GM12874 (cell line): ENCODE data around the gene CALD1.

ENCODE experiments used
- TF ChIP-seq, protein P1 (sequence below): IDR thresholded peaks from 2 replicates; pipeline ENCODE4 v1.5.1; 2011; ENCODE audit warnings: low read depth, mild to moderate bottlenecking, control low read depth, low read length, moderate library complexity; ENCODE audit not compliant: insufficient read depth

CALD1 gene

DNA sequence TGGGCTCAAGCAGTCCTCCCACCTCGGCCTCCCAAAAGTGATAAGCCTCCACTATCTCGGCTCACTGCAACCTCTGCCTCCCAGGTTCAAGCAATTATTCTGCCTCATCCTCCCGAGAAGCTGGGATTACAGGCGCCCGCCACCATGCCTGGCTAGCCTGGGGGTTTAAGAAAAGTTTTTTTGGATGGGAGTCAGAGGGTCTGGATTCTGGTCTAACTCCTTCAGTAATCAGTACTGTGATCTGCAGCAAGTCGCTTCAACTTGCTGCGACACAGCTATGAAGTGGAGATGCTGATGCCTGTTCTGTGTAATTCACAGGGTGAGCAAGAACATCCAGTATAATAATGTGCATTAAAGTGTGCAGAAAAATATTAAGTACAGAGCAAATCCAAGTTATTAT lies 118.5 kb downstream of the CALD1 start:
- TF ChIP-seq, protein P1, sequence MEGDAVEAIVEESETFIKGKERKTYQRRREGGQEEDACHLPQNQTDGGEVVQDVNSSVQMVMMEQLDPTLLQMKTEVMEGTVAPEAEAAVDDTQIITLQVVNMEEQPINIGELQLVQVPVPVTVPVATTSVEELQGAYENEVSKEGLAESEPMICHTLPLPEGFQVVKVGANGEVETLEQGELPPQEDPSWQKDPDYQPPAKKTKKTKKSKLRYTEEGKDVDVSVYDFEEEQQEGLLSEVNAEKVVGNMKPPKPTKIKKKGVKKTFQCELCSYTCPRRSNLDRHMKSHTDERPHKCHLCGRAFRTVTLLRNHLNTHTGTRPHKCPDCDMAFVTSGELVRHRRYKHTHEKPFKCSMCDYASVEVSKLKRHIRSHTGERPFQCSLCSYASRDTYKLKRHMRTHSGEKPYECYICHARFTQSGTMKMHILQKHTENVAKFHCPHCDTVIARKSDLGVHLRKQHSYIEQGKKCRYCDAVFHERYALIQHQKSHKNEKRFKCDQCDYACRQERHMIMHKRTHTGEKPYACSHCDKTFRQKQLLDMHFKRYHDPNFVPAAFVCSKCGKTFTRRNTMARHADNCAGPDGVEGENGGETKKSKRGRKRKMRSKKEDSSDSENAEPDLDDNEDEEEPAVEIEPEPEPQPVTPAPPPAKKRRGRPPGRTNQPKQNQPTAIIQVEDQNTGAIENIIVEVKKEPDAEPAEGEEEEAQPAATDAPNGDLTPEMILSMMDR, result no peak

DNA sequence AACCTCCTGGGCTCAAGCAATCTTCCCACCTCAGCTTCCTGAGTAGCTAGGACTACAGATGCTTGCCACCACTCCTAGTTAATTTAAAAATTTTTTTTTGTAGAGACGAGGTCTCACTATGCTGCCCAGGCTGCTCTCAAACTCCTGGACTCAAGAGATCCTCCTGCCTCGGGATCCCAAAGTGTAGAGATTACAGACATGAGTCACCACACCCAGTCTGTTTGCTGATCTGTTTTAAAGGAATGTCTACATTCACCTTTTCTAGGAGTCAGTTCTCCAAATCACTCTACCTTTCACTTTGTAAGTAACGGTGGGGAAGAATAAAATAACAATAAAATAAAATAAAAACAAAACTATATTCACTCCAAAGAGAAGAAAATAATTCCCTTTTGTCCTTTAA lies 120.3 kb downstream of the CALD1 start:
- TF ChIP-seq, protein P1, result no peak

DNA sequence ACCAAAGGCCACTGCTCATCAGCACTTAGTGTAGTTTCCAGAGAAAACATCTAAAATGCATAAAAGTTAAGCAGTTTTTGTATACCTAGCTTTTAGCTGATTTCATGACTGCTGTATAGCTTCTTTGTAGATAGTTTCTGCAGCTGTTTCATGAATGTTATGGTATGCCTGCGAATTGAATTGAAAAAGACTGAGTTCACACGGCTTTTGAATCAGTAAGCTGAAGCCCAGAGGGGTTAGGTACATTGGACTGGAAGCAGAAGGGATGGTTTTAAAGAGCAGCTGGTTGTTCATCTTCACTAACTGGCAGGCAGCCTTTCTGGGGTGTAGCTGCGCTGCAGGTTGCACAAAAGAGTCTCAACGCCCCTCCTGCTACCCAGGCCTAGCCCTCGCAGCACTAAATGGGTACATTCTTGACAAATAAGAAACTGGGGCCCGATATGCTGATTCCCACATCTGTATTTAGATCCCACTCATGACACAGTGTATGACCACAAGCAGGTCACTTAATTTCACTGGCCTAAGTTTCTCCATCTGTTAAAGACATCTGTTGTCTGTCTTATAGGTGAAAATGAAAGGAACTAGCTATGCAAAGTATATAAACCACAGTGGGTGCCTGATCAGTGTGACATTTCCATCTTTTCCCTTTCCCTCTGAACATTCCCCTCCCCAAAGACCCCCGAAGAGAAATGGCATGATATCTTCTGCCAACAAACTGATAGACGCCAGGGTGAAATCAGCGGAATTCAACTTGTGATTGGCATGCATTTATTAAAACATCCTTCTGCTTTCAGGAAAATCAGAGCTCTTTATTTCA lies 120.9 kb downstream of the CALD1 start:
- TF ChIP-seq, protein P1, result no peak

DNA sequence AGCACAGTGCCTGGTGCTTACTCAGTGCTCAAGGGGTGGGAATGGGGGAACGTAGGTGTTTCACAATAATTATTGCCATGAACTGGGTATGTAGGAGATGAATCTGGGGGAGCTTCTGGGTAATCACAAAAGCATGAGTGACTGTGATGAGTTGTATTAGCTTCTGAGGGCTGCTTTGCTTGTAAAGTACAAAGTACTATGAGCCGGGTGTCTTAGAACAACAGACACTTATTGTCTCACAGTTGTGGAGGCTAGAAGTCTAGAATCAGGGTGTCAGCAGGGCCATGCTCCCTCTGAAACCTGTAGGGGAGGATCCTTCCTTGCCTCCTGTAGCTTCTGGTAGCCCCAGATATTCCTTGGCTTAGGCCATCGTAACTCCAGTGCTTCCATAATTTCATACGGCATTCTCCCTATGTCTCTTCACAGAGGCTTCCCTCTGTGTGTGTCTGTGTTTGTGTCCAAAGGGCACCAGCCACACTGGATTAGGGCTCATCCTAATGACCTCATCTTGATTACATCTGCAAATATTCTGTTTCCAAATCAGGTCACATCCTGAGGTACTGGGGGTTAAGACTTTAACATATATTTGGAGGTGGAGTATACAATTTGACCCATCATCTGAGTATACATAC lies 122.1 kb downstream of the CALD1 start:
- TF ChIP-seq, protein P1, result no peak

DNA sequence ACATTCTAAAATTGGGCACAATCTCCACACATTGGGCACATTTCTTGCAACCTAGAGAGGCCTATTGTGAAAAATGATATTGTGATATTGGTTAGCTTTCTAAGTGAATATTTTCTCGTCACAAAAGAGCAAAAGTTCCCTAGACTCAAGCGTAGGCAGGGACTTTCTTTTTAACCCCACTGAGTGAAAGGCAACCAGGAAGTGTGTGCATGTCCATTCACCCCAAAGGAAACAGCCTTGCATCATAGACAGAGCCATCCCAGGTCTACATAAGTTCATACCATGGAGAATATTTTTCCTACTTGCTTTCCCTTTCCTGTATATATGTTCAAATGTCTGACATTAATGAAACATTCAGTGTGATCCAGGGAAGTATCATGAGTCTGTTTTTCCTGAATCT lies 122.6 kb downstream of the CALD1 start:
- TF ChIP-seq, protein P1, result no peak

DNA sequence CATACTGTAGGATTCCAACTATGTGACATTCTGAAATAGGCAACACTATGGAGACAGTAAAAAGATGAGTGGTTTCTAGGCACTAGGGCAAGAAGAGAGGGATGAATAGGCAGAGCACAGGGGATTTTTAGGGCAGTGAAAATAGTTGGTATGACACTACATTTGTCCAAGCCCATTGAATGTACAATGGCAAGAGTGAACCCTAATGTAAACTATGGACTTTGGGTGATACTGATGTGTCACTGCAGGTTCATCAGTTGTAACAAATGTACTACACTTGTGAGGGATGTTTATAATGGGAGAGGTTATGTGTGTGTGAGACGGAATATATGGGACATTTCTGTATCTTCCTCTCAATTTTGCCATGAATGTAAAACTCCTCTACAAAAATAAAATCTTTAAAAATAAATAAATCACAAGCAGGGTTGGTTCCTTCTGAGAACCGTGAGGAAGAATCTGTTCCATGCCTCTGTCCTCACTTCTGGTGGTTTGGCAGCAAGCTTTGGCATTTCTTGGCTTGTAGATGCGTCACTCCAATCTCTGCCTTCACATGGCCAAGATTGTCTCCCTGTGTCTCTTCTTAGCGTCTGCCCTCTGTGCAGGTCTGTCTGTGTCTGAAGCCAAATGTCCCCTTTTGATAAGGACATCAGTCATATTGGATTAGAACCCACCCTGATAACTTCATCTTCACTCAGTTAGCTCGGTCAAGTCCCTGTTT lies 123.8 kb downstream of the CALD1 start:
- TF ChIP-seq, protein P1, result no peak

DNA sequence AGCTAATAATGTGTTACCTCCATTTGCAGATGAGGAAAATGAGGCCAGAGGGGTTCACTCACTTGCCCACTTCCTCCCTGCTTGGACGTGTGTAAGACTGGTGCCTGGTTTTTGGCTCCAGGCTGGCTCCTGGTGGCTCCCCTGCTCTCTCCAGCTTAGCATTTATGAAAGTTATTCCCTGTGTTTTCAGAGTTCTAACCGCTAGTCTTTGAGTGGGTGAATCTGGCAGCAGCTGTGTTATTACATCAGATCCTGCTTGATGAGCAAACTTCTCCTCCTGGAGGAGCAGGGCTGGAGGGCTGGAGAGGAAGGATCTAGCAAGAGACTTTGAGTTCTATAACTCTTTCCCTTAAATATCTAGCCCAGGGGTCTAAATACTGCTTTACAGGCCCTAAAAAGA lies 125.9 kb downstream of the CALD1 start:
- TF ChIP-seq, protein P1, result no peak
